NCI-H2171 treated with DMSO at 0.1 percent for 48 hours (cell line): ENCODE measurements around the gene DNAH8.

ENCODE experiments used
- DNase-seq: peaks from one replicate; lab custom pipeline; 2025; lab: John Stamatoyannopoulos, UW

Gene DNAH8

GRCh38 chr6:39018103-39018502, 303.0 kb downstream of the DNAH8 start:
- DNase-seq: no peak

GRCh38 chr6:39020136-39020535, 305.0 kb downstream of the DNAH8 start:
- no peak for DNase-seq

GRCh38 chr6:39021041-39021440, 305.9 kb downstream of the DNAH8 start:
- no peak for DNase-seq

- DNase-seq: no peak
Measured at GRCh38 chr6:39021779-39022178, 306.7 kb downstream of the DNAH8 start.

- DNase-seq: peak; percentile 19
Measured at GRCh38 chr6:39026175-39026574, 311.1 kb downstream of the DNAH8 start.

GRCh38 chr6:39029156-39030011, 314.3 kb downstream of the DNAH8 start:
- DNase-seq: peak; percentile 13

- DNase-seq: no peak
Measured at GRCh38 chr6:39035681-39036080, 320.6 kb downstream of the DNAH8 start.

GRCh38 chr6:39037082-39037508, 322.0 kb downstream of the DNAH8 start:
- DNase-seq: no peak

- DNase-seq: peak; percentile 56
Measured at GRCh38 chr6:39037707-39038106, 322.6 kb downstream of the DNAH8 start.

GRCh38 chr6:39040080-39040673, 325.1 kb downstream of the DNAH8 start:
- no peak for DNase-seq

GRCh38 chr6:39041072-39041471, 326.0 kb downstream of the DNAH8 start:
- DNase-seq: no peak

GRCh38 chr6:39043776-39044175, 328.7 kb downstream of the DNAH8 start:
- no peak for DNase-seq

- no peak for DNase-seq
Measured at GRCh38 chr6:39044181-39044580, 329.1 kb downstream of the DNAH8 start.

- DNase-seq: no peak
Measured at GRCh38 chr6:39047434-39048327, 332.6 kb downstream of the DNAH8 start.

GRCh38 chr6:39048481-39049399, 333.6 kb downstream of the DNAH8 start, which contains the start of gene GLP1R:
TSS of gene GLP1R (plus strand) at chr6:39048781. CDS start at chr6:39048841, 60 bp downstream.
- no peak for DNase-seq

- DNase-seq: no peak
Measured at GRCh38 chr6:39049575-39050283, 334.6 kb downstream of the DNAH8 start.

GRCh38 chr6:39050453-39051112, 335.5 kb downstream of the DNAH8 start:
- no peak for DNase-seq

- no peak for DNase-seq
Measured at GRCh38 chr6:39051399-39052122, 336.4 kb downstream of the DNAH8 start.

- no peak for DNase-seq
Measured at GRCh38 chr6:39053016-39053624, 338.0 kb downstream of the DNAH8 start.
